Right atrium auricular region (tissue), 2 donors: Measurements from ENCODE around the gene ITM2B. TPM values are rescaled to one million over a fixed set of nuclear protein-coding genes. Genes with fewer than 3 reads are reported as not detected.
"Not testable (repeated sequence)": the region's sequence is repeated elsewhere in the genome, so short reads cannot be mapped to it uniquely, and the experiment has no call there.

Experiments
- DNase-seq: peaks from one replicate; pipeline ENCODE4 v3.0.0-alpha.2; 2019; ENCODE audit warnings: low spot score
- H3K27ac ChIP-seq, 2 donors: fragments of 200-600 bp; sonication (generic); 1 replicate in 1 of 2; 2 replicates in 1 of 2; pipeline ENCODE4 v1.5.1; 2016 to 2019
- H3K27me3 ChIP-seq, 2 donors: fragments of 200-600 bp; sonication (generic); one replicate each; pipeline versions ENCODE4 v1.5.1 to v1.6.0; 2017 to 2019
- H3K36me3 ChIP-seq: fragments of 200-600 bp; sonication (generic); one replicate; pipeline ENCODE4 v1.5.1; 2016
- H3K4me1 ChIP-seq, 2 donors: fragments of 200-600 bp; sonication (generic); one replicate each; pipeline versions ENCODE4 v1.5.1 to v1.6.0; 2017 to 2019
- H3K4me3 ChIP-seq, 2 donors: fragments of 200-600 bp; sonication (generic); 1 replicate in 1 of 2; 2 replicates in 1 of 2; pipeline ENCODE4 v1.5.1; 2017 to 2019; ENCODE audit warnings: mild to moderate bottlenecking in 1 of 2, moderate library complexity in 1 of 2
- H3K9me3 ChIP-seq, 2 donors: fragments of 200-600 bp; sonication (generic); one replicate each; pipeline ENCODE4 v1.5.1; 2019
- total RNA-seq, 2 donors: library from RNA; depleted of rRNA; stranded (reverse); fragments of >200 nt; gene quantifications; one replicate each; pipeline ENCODE4 v1.1.0, GENCODE V29; 2016
- TF ChIP-seq, protein P1 (sequence below), 2 donors: fragments of 200-600 bp; sonication (generic); IDR thresholded peaks; one replicate each; pipeline ENCODE4 v1.5.1; 2019; ENCODE audit warnings: antibody characterized with exemption in 2 of 2

The ITM2B gene
- total RNA-seq, 2 donors from 2014 or later = 495 to 570 TPM

- TF ChIP-seq, protein P1, sequence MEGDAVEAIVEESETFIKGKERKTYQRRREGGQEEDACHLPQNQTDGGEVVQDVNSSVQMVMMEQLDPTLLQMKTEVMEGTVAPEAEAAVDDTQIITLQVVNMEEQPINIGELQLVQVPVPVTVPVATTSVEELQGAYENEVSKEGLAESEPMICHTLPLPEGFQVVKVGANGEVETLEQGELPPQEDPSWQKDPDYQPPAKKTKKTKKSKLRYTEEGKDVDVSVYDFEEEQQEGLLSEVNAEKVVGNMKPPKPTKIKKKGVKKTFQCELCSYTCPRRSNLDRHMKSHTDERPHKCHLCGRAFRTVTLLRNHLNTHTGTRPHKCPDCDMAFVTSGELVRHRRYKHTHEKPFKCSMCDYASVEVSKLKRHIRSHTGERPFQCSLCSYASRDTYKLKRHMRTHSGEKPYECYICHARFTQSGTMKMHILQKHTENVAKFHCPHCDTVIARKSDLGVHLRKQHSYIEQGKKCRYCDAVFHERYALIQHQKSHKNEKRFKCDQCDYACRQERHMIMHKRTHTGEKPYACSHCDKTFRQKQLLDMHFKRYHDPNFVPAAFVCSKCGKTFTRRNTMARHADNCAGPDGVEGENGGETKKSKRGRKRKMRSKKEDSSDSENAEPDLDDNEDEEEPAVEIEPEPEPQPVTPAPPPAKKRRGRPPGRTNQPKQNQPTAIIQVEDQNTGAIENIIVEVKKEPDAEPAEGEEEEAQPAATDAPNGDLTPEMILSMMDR (IDR thresholded peaks at IDR 0.05) = no peak
These were observed 44.4 kb upstream of the ITM2B start for GRCh38 chr13:48188601-48189000.

DNA sequence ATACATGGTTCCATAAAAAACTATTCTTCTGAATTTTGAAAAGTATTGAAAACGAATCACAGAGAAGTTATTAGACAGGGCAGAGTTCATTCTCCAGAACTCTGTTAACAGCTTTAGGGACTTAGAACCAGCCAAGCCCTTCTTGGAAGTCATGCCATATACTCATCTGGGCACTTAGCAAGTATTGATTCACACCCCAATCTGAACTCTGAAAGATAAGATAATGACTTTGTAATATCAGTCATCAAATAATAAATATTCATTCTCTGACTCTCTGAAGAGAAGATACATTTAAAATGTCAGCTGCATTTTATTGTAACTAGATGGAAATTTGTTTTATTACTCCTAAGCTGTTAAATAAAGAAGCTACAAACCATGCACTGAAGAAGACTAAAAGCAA lies 43.8 kb upstream of the ITM2B start:
- H3K27ac ChIP-seq = no peak overlapping the region
- H3K4me1 ChIP-seq = no peaks in the 10 kb centered on the region
- H3K9me3 ChIP-seq = no peaks in the 10 kb centered on the region
- DNase-seq = no peak
- H3K4me3 ChIP-seq = no peak overlapping the region
- H3K27me3 ChIP-seq = no peaks in the 10 kb centered on the region
- no peaks in the 10 kb centered on the region for H3K36me3 ChIP-seq
- TF ChIP-seq, protein P1 (IDR thresholded peaks at IDR 0.05) = no peak

More at GRCh38 chr13:48188601-48189000, 44.4 kb upstream of the ITM2B start:
- DNase-seq = no peak
- no peaks in the 10 kb centered on the region for H3K27me3 ChIP-seq
- no peaks in the 10 kb centered on the region for H3K36me3 ChIP-seq
- H3K4me1 ChIP-seq = no peaks in the 10 kb centered on the region
- H3K27ac ChIP-seq = no peak overlapping the region
- H3K4me3 ChIP-seq = no peak overlapping the region
- H3K9me3 ChIP-seq = no peaks in the 10 kb centered on the region

- TF ChIP-seq, protein P1 (IDR thresholded peaks at IDR 0.05) = no peak
- Histone ChIP-seq H3K9me3 (no peaks in the 10 kb centered on the region), H3K36me3 (no peaks in the 10 kb centered on the region), H3K27ac (no peak overlapping the region), H3K4me1 (no peaks in the 10 kb centered on the region), H3K4me3 (no peak overlapping the region), H3K27me3 (no peaks in the 10 kb centered on the region)
- DNase-seq = no peak
These were observed 40.5 kb upstream of the ITM2B start for GRCh38 chr13:48192411-48192935.

DNA sequence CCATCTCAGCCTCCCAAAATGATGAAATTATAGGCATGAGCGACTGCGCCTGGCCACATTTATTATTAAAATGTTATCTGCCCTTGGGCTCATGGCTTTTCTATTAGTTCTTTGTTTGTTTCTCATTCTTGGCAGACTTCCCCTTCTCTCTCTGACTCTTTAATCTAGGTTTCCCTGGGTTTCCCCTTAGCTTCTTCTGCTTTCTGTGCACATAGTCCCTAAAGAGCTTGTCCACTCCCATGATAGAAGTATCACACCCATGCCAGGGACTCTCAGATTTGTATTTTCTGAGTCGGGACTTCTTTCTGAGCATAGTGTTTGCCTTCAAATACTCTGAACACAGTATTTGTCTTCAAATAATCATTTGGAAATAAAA lies 38.6 kb upstream of the ITM2B start:
- H3K27me3 ChIP-seq = no peaks in the 10 kb centered on the region
- H3K9me3 ChIP-seq = no peaks in the 10 kb centered on the region
- TF ChIP-seq, protein P1 (IDR thresholded peaks at IDR 0.05) = no peak

GRCh38 chr13:48199404-48199946 lies 33.5 kb upstream of the ITM2B start:
- TF ChIP-seq, protein P1 (IDR thresholded peaks at IDR 0.05) = no peak
- Histone ChIP-seq H3K4me1 (no peaks in the 10 kb centered on the region), H3K36me3 (no peaks in the 10 kb centered on the region), H3K27me3 (no peaks in the 10 kb centered on the region), H3K4me3 (no peak overlapping the region), H3K27ac (no peak overlapping the region), H3K9me3 (no peaks in the 10 kb centered on the region)
- DNase-seq = no peak

More for the DNA sequence above, 38.6 kb upstream of the ITM2B start:
- H3K36me3 ChIP-seq = no peaks in the 10 kb centered on the region
- H3K4me1 ChIP-seq = no peaks in the 10 kb centered on the region
- H3K4me3 ChIP-seq = no peak overlapping the region
- DNase-seq = no peak
- no peak overlapping the region for H3K27ac ChIP-seq

GRCh38 chr13:48201044-48201443 lies 32.0 kb upstream of the ITM2B start:
- DNase-seq = no peak
- Histone ChIP-seq H3K4me1 (no peaks in the 10 kb centered on the region), H3K27me3 (no peaks in the 10 kb centered on the region), H3K4me3 (no peak overlapping the region), H3K9me3 (no peaks in the 10 kb centered on the region), H3K36me3 (no peaks in the 10 kb centered on the region), H3K27ac (no peak overlapping the region)
- TF ChIP-seq, protein P1 (IDR thresholded peaks at IDR 0.05) = no peak

GRCh38 chr13:48207207-48207606 lies 25.8 kb upstream of the ITM2B start:
- H3K27ac ChIP-seq, H3K9me3 ChIP-seq, DNase-seq, H3K27me3 ChIP-seq, H3K4me3 ChIP-seq, H3K4me1 ChIP-seq, H3K36me3 ChIP-seq: not testable (repeated sequence)
